ENCODE measurements around the gene CMPK2. TPM values are rescaled to one million over a fixed set of nuclear protein-coding genes. Genes with fewer than 3 reads are reported as not detected.

The CMPK2 gene
- total RNA-seq, 2 experiments from 2014 or later = 3.2 to 4.5 TPM

GRCh38 chr2:6845312-6845711, 20.4 kb downstream of the CMPK2 start:
- Mint-ChIP-seq H3K27me3 (no peaks in the 10 kb centered on the region), H3K4me1 (ENCODE audit: low read depth) (peaks cover 3% of the 10 kb centered on the region), H3K27ac (no peak overlapping the region), H3K4me3 (no peak overlapping the region), H3K36me3 (ENCODE audit: low read depth) (peaks cover 56% of the 10 kb centered on the region), H3K9me3 (peaks cover 58% of the 10 kb centered on the region)
- CTCF ChIA-PET = interaction anchor here (0.7 to 1.4 kb wide), 7 partner anchors 15 to 238 kb away, joined by 3 to 4 read pairs (median 3); partner anchors contain the start of gene CMPK2
- TF ChIP-seq CTCF (IDR thresholded peaks at IDR 0.05) = no peak
- DNase-seq = peak; percentile 31
- ATAC-seq = no peak
- intact Hi-C loops (cut with micrococcal nuclease) = no loop called here
- POLR2A ChIA-PET = interaction anchor here (1.0 kb wide), 1 partner anchor 64 kb away, joined by 3 read pairs; no protein-coding TSS in a partner anchor

- H3K4me1 Mint-ChIP-seq (ENCODE audit: low read depth) = no peaks in the 10 kb centered on the region
- no peaks in the 10 kb centered on the region for H3K27me3 Mint-ChIP-seq
- no peak overlapping the region for H3K27ac Mint-ChIP-seq
- H3K4me3 Mint-ChIP-seq = no peak overlapping the region
- no peak for TF ChIP-seq CTCF (IDR thresholded peaks at IDR 0.05)
- peaks cover 28% of the 10 kb centered on the region for H3K36me3 Mint-ChIP-seq (ENCODE audit: low read depth)
- H3K9me3 Mint-ChIP-seq = peaks cover 52% of the 10 kb centered on the region
- intact Hi-C loops (cut with micrococcal nuclease) = no loop called here
- DNase-seq (no peak), ATAC-seq (no peak)
- ChIA-PET CTCF (interaction anchor here (1.6 to 1.7 kb wide), 2 partner anchors 10 to 21 kb away, joined by 5 read pairs; no protein-coding TSS in a partner anchor), POLR2A (interaction anchor here (0.5 kb wide), 1 partner anchor 46 kb away, joined by 3 read pairs; no protein-coding TSS in a partner anchor)
Measured at GRCh38 chr2:6841537-6842287, 24.0 kb downstream of the CMPK2 start.

GRCh38 chr2:6838673-6839319, 26.9 kb downstream of the CMPK2 start:
- intact Hi-C loops (cut with micrococcal nuclease) = no loop called here
- POLR2A ChIA-PET = no interaction called here
- no peak overlapping the region for H3K27ac Mint-ChIP-seq
- H3K27me3 Mint-ChIP-seq = no peaks in the 10 kb centered on the region
- H3K4me3 Mint-ChIP-seq = no peak overlapping the region
- CTCF ChIA-PET = no interaction called here
- no peak for TF ChIP-seq CTCF (IDR thresholded peaks at IDR 0.05)
- DNase-seq (no peak), ATAC-seq (no peak)
- H3K36me3 Mint-ChIP-seq (ENCODE audit: low read depth) = peaks cover 6% of the 10 kb centered on the region
- peaks cover 9% of the 10 kb centered on the region for H3K4me1 Mint-ChIP-seq (ENCODE audit: low read depth)
- peaks cover 33% of the 10 kb centered on the region for H3K9me3 Mint-ChIP-seq

- DNase-seq = no peak
- POLR2A ChIA-PET = no interaction called here
- peak; percentile 72 for ATAC-seq
- H3K27ac Mint-ChIP-seq = peak overlapping the region; percentile 18
- CTCF ChIA-PET = interaction anchor here (0.9 to 2.6 kb wide), 5 partner anchors 10 to 70 kb away, joined by 3 to 9 read pairs (median 4); partner anchors contain the start of gene CMPK2
- TF ChIP-seq CTCF (IDR thresholded peaks at IDR 0.05) = no peak
- peaks cover 12% of the 10 kb centered on the region for H3K4me1 Mint-ChIP-seq (ENCODE audit: low read depth)
- no peaks in the 10 kb centered on the region for H3K27me3 Mint-ChIP-seq
- peaks cover 6% of the 10 kb centered on the region for H3K36me3 Mint-ChIP-seq (ENCODE audit: low read depth)
- intact Hi-C loops (cut with micrococcal nuclease) = no loop called here
- peaks cover 33% of the 10 kb centered on the region for H3K9me3 Mint-ChIP-seq
- H3K4me3 Mint-ChIP-seq = no peak overlapping the region
Measured at GRCh38 chr2:6835467-6835866, 30.2 kb downstream of the CMPK2 start.

GRCh38 chr2:6834163-6834562, 31.5 kb downstream of the CMPK2 start:
- TF ChIP-seq CTCF (IDR thresholded peaks at IDR 0.05) = no peak
- Mint-ChIP-seq H3K4me1 (ENCODE audit: low read depth) (peaks cover 12% of the 10 kb centered on the region), H3K4me3 (no peak overlapping the region), H3K27me3 (no peaks in the 10 kb centered on the region), H3K9me3 (peaks cover 27% of the 10 kb centered on the region), H3K27ac (no peak overlapping the region), H3K36me3 (ENCODE audit: low read depth) (peaks cover 6% of the 10 kb centered on the region)
- DNase-seq (no peak), ATAC-seq (no peak)
- intact Hi-C loops (cut with micrococcal nuclease) = no loop called here
- ChIA-PET POLR2A (no interaction called here), CTCF (interaction anchor here (1.6 to 2.4 kb wide), 2 partner anchors 9 to 32 kb away, joined by 3 to 9 read pairs; partner anchors contain the start of gene CMPK2)

Data from activated CD8-positive, alpha-beta T cell treated with anti-CD3 and anti-CD28 coated beads for 36 hours (primary cell).